ENCODE measurements around the gene RAVER1. TPM values are rescaled to one million over a fixed set of nuclear protein-coding genes. Genes with fewer than 3 reads are reported as not detected.
A peak's percentile ranks its signal among the peaks of the same experiment; 100 is the strongest.

RAVER1 gene
- total and polyA plus RNA-seq, 9 of the 15 experiments (the other 6 are each of a cell fraction or from before 2014, with no cell fraction given): 0.06 to 113 (median 7.0) TPM

DNA sequence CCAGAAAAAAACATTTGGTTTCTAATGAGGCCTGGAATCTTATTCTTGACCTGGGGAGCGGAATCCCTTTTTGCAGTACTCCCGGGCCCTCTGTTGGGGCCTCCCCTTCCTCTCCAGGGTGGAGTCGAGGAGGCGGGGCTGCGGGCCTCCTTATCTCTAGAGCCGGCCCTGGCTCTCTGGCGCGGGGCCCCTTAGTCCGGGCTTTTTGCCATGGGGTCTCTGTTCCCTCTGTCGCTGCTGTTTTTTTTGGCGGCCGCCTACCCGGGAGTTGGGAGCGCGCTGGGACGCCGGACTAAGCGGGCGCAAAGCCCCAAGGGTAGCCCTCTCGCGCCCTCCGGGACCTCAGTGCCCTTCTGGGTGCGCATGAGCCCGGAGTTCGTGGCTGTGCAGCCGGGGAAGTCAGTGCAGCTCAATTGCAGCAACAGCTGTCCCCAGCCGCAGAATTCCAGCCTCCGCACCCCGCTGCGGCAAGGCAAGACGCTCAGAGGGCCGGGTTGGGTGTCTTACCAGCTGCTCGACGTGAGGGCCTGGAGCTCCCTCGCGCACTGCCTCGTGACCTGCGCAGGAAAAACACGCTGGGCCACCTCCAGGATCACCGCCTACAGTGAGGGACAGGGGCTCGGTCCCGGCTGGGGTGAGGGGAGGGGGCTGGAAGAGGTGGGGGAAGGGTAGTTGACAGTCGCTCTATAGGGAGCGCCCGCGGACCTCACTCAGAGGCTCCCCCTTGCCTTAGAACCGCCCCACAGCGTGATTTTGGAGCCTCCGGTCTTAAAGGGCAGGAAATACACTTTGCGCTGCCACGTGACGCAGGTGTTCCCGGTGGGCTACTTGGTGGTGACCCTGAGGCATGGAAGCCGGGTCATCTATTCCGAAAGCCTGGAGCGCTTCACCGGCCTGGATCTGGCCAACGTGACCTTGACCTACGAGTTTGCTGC, 46.3 kb downstream of the RAVER1 start, which contains the start of gene ICAM4:
ICAM4 (plus strand) TSS at position 153 of the 935 bp plus-strand sequence; CDS start at position 211, 58 bp downstream.
- peak; percentile 80 to 95 (median 84) for DNase-seq (ENCODE audit: extremely low read depth in 1 of 4, low spot score in 3 of 4)
- ATAC-seq: peak; percentile 65
- Histone ChIP-seq H3K79me2 (ENCODE audit: control insufficient read depth, insufficient read depth, low read length) (peaks cover 61% of the 10 kb centered on the region), H3K9ac (ENCODE audit: insufficient read depth in 1 of 2, low read depth in 2 of 2, low read length in 2 of 2) (peak within 1 kb of the TSS; percentile 91 to 99), H2AFZ (ENCODE audit: low read depth, low read length) (peak within 1 kb of the TSS; percentile 71), H3K4me1 (replicated peaks in 1 of 2; ENCODE audit: control insufficient read depth in 2 of 2, insufficient read depth in 2 of 2, low read length in 2 of 2) (peaks cover 30 to 85% of the 10 kb centered on the region in 2 experiments; a peak in 4 of 5 replicates), H4K20me1 (replicated peaks; ENCODE audit: control insufficient read depth, insufficient read depth, low read length) (no peaks in the 10 kb centered on the region), H3K4me3 (peak within 1 kb of the TSS; percentile 79), H3K9me3 (replicated peaks; ENCODE audit: control insufficient read depth, insufficient read depth, low read depth, low read length) (no peaks in the 10 kb centered on the region), H3K4me2 (ENCODE audit: insufficient read depth, low read length) (peak within 1 kb of the TSS; percentile 99), H3K27me3 (ENCODE audit: control insufficient read depth in 2 of 2, insufficient read depth in 2 of 2, low read length in 2 of 2) (no peaks in the 10 kb centered on the region), H3K27ac (ENCODE audit: extremely low read depth, low read depth, low read length) (peak within 1 kb of the TSS; percentile 96), H3K36me3 (ENCODE audit: control insufficient read depth, insufficient read depth, low read length) (peaks cover 41% of the 10 kb centered on the region), H3K9me1 (ENCODE audit: control insufficient read depth, insufficient read depth, low read length) (peaks cover 6% of the 10 kb centered on the region)
- intact Hi-C loops (cut with micrococcal nuclease) (no loop called here), in situ Hi-C loops (cut with MboI) (no loop called here)
- WGBS (ENCODE audit: insufficient coverage, low coverage, missing lambda C conversion rate): under 1% methylated on average over 47 of the region's 59 CpGs
- CTCF ChIA-PET (ENCODE audit: low intra/inter-chr PET ratio): interaction anchor here (2.5 kb wide), 1 partner anchor 102 kb away, joined by 14 read pairs; no protein-coding TSS in a partner anchor
- FAIRE-seq: peak; percentile 67
- no TSS peak for BruUV-seq (replicated peaks)
- POLR2A ChIA-PET: interaction anchor here (0.6 to 6.2 kb wide), 14 partner anchors 10 to 102 kb away, joined by 3 to 74 read pairs (median 4); partner anchors contain the start of genes FDX2, ICAM1, RAVER1 and TYK2
- no peak for TF ChIP-seq ZNF766 (CRISPR knock-in tag; conservative IDR thresholded peaks at IDR 0.05)
- TF ChIP-seq, protein P1, sequence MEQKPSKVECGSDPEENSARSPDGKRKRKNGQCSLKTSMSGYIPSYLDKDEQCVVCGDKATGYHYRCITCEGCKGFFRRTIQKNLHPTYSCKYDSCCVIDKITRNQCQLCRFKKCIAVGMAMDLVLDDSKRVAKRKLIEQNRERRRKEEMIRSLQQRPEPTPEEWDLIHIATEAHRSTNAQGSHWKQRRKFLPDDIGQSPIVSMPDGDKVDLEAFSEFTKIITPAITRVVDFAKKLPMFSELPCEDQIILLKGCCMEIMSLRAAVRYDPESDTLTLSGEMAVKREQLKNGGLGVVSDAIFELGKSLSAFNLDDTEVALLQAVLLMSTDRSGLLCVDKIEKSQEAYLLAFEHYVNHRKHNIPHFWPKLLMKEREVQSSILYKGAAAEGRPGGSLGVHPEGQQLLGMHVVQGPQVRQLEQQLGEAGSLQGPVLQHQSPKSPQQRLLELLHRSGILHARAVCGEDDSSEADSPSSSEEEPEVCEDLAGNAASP (IDR thresholded peaks at IDR 0.05): no peak
- peak; percentile 73 for TF ChIP-seq GABPA (tag; conservative IDR thresholded peaks at IDR 0.05; ENCODE audit: low read depth)
- TF ChIP-seq, protein P2, sequence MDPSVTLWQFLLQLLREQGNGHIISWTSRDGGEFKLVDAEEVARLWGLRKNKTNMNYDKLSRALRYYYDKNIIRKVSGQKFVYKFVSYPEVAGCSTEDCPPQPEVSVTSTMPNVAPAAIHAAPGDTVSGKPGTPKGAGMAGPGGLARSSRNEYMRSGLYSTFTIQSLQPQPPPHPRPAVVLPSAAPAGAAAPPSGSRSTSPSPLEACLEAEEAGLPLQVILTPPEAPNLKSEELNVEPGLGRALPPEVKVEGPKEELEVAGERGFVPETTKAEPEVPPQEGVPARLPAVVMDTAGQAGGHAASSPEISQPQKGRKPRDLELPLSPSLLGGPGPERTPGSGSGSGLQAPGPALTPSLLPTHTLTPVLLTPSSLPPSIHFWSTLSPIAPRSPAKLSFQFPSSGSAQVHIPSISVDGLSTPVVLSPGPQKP (CRISPR knock-in tag; IDR thresholded peaks at IDR 0.05): peak; percentile 32; the same call in 1 of the 2 replicates
- no peak for TF ChIP-seq CHD2 (IDR thresholded peaks at IDR 0.05; ENCODE audit: low read depth, low read length)
- peak; percentile 81 to 83 for TF ChIP-seq NRF1 (conservative IDR thresholded peaks at IDR 0.05 in 1 of 2, IDR thresholded peaks at IDR 0.05 in 1 of 2)
- TF ChIP-seq, protein P3, sequence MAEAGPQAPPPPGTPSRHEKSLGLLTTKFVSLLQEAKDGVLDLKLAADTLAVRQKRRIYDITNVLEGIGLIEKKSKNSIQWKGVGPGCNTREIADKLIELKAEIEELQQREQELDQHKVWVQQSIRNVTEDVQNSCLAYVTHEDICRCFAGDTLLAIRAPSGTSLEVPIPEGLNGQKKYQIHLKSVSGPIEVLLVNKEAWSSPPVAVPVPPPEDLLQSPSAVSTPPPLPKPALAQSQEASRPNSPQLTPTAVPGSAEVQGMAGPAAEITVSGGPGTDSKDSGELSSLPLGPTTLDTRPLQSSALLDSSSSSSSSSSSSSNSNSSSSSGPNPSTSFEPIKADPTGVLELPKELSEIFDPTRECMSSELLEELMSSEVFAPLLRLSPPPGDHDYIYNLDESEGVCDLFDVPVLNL (CRISPR knock-in tag; IDR thresholded peaks at IDR 0.05; ENCODE audit: low read depth): no peak
- 0 out of 2 replicates have a peak, but pooled peaks have one; percentile 22 for TF ChIP-seq SMAD3 (CRISPR knock-in tag; conservative IDR thresholded peaks at IDR 0.05)
- no peak for TF ChIP-seq IRF2 (CRISPR knock-in tag; IDR thresholded peaks at IDR 0.05)
- peak; percentile 87; the same call in 1 of the 2 replicates for TF ChIP-seq KDM2B (CRISPR knock-in tag; IDR thresholded peaks at IDR 0.05)
- TF ChIP-seq, protein P4, sequence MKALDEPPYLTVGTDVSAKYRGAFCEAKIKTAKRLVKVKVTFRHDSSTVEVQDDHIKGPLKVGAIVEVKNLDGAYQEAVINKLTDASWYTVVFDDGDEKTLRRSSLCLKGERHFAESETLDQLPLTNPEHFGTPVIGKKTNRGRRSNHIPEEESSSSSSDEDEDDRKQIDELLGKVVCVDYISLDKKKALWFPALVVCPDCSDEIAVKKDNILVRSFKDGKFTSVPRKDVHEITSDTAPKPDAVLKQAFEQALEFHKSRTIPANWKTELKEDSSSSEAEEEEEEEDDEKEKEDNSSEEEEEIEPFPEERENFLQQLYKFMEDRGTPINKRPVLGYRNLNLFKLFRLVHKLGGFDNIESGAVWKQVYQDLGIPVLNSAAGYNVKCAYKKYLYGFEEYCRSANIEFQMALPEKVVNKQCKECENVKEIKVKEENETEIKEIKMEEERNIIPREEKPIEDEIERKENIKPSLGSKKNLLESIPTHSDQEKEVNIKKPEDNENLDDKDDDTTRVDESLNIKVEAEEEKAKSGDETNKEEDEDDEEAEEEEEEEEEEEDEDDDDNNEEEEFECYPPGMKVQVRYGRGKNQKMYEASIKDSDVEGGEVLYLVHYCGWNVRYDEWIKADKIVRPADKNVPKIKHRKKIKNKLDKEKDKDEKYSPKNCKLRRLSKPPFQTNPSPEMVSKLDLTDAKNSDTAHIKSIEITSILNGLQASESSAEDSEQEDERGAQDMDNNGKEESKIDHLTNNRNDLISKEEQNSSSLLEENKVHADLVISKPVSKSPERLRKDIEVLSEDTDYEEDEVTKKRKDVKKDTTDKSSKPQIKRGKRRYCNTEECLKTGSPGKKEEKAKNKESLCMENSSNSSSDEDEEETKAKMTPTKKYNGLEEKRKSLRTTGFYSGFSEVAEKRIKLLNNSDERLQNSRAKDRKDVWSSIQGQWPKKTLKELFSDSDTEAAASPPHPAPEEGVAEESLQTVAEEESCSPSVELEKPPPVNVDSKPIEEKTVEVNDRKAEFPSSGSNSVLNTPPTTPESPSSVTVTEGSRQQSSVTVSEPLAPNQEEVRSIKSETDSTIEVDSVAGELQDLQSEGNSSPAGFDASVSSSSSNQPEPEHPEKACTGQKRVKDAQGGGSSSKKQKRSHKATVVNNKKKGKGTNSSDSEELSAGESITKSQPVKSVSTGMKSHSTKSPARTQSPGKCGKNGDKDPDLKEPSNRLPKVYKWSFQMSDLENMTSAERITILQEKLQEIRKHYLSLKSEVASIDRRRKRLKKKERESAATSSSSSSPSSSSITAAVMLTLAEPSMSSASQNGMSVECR (CRISPR knock-in tag; IDR thresholded peaks at IDR 0.05): peak; percentile 80; the same call in 1 of the 2 replicates

All from K562 (cell line).